Activated CD4-positive, CD25-positive, alpha-beta regulatory T cell (primary cell): ENCODE data around the gene DESI1.
"Not testable (repeated sequence)": the region's sequence is repeated elsewhere in the genome, so short reads cannot be mapped to it uniquely, and the experiment has no call there.

Experiments used
- DNase-seq, 4 experiments: peaks; one replicate each; lab custom pipeline; 2025; lab: John Stamatoyannopoulos, UW

DESI1 gene

DNA sequence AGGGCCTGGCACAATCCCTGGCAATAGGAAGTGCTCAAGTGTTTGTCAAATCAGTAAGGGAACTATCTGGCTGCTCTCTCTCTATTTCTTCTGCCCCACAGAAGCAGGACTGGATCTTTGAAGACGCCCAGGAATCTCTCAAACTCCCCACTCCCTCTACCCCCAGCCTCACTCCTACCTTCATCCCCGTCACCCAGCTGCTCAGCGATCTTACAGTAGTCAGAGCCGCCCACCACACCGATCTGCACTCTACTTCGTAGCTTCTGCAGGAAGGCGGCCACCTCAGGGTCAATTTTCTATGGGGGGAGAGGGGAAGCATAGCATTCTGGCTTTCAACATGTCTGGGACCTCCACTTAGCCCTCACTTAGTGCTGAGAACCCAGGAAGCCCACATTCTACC lies 34.9 kb downstream of the DESI1 start:
- DNase-seq, result no peak

DNA sequence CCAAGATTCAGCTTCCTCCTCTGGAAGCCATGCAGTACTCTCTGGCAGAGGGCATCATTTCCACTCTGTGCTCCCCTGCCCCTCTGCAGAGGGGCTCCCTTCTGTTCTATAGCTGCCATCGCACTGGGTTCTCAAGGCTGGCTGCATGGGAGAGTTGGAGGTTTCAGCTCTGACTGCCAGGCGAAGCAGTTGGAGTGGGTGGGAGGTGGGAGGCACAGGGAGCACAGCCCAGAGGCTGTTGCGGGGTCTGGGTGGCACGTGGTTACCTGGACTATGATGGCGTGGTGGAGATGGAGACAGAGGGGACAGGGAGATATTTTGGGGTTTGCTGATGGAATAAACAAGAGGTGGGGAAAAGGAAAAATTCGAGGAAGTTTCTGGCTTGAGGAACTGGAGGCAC lies 36.0 kb downstream of the DESI1 start:
- no peak for DNase-seq

DNA sequence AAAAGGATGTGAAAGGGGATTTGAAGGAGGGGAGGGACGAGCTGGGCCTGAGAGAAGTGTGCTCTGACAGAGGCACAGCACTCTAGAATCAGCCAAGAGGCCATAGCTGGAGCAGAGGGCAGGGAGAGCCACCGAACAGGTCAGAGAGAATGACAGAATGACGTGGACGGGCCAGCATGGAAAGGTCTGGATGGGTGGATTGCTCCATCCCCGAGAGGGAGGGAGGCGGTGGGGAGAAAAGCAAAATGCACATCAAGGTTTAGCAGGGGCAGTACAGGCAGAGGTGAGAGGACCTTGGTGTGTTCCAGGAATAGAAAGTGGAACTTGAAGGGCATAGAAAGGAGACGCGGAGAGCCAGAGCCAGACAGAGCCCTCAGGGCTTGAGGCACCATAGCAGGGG lies 38.1 kb downstream of the DESI1 start:
- DNase-seq, result no peak

DNA sequence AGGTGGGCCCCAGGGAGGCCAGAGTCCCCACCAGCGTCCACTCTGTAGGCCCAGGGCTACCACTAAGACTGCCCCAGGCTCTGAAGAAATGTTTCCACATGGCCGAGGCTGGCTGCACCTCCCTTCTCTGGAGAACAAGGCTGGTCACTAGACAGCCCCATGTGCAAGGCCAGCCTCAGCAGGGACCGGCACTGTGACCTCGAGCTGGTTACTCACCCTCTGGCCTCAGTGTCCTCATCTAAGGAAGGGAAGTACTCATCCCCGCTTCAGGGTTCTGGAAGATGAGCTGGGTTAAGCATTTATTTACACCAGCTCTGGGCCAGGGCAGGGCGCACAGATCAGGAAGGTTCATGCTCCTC lies 40.9 kb downstream of the DESI1 start:
- no peak for DNase-seq

DNA sequence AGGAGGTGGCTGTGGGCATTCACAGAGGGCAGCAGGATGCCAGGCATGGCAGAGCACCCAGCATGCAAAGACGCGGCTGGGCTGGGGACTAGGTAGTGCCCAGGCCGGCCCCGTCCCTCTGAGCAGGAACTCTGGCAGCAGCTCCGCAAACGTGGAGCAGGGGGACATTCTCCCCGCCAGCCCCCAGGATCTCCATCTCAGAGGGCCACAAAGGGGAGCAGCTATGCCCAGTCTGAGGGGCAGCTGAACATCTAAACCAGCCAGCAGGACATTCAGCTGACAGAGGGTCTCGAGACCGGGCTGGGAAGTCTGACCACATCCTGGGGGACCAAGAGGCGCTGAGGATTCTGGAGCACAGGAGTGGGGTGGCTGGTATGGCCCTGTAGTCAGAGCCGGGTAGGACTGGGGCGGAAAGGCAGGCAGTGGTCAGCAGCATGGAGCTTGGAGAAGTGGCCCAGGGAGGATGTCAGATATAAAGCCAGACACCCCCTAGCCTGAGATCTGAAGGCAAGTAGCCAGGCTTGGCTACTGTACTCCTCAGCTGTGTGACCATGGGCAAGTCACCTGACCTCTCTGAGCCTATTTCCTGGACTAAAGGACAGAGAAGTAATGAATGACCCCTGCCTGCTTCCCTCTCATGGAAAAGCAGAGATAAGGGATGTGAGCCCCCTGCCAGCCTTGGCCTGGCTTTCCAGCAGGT lies 41.4 kb downstream of the DESI1 start:
- DNase-seq, result no peak

- no peak for DNase-seq
Measured at GRCh38 chr22:41578818-41579217, 42.0 kb downstream of the DESI1 start.

DNA sequence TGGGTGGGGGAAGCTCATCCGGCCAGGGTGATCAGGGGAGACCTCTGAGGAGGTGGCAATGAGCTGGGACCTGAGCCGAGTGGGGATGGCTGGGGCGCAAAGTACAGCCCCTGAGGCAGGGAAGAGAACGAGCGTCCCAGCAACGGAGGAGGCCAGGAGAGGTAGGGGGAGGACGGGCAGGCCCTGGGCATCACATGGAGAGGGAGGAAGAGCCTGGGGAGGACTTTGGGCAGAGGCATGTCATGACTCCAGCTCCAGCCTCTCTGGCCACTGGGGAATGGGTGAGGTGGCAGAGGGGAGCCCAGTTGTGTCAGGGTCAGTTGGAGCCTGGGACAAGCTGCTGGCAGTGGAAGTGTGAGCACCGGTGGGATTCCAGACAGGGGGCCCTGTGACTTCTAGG lies 42.7 kb downstream of the DESI1 start:
- no peak for DNase-seq

- DNase-seq, result no peak
Measured at GRCh38 chr22:41576877-41577276, 44.0 kb downstream of the DESI1 start.

DNA sequence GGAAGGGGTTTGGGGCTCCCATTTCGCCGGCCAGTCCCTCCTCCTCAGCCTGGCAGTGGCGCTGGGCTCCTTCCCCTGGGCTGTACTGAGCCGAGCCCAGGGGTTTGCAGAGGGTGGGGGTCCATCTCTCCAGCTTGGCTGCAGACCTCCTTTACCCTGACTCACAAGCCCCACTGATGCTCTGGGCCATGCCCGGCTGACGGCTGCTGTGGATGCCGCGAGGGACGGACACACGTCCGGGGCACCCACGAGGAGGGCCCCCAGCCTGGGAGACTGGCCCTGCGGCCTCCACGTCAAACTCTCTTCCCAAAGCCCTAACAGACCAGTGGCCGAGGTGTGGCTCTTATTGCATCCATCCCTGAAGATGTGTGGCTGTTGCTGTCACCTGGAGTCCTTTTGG lies 45.3 kb downstream of the DESI1 start:
- no peak for DNase-seq

GRCh38 chr22:41574847-41575381 lies 45.9 kb downstream of the DESI1 start:
- no peak for DNase-seq

DNA sequence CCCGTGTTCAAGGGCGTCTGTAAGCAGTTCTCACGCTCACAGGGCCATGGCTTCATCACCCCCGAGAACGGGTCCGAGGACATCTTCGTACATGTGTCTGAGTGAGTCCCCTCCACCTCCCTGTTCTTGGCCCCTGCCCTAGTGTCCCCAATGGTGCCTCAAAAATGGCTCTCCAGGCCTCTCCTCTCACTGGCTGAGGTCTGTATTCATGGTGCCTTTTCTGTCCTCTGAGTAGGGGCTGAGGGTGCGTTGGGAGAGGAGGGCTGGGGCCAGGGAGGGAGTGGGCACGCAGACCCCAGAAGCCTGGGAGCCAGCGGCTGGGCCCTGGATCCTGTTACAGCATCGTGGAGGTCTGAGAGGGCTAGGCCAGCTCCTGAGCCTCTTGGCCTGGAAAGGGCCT lies 47.2 kb downstream of the DESI1 start:
- DNase-seq, result no peak

GRCh38 chr22:41572305-41572704 lies 48.5 kb downstream of the DESI1 start:
- not testable (repeated sequence) for DNase-seq

DNA sequence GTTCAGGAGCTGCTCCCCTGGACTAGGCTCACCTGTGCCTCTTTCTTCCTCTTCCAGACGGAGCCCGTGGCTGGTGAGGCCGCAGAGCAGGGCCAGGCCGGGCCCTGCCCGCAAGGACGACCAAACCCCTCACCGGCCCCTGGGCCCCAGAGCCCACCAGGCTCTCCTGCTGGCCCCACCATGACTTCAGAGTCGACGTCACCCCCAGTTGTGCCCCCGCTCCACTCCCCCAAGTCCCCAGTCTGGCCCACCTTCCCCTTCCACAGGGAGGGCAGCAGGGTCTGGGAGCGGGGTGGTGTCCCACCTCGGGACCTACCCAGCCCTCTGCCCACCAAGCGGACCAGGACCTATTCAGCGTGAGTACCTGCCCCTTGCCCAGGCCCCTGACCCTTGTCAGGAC lies 49.1 kb downstream of the DESI1 start:
- DNase-seq, result no peak

- no peak for DNase-seq
Measured at GRCh38 chr22:41570221-41570620, 50.6 kb downstream of the DESI1 start.

DNA sequence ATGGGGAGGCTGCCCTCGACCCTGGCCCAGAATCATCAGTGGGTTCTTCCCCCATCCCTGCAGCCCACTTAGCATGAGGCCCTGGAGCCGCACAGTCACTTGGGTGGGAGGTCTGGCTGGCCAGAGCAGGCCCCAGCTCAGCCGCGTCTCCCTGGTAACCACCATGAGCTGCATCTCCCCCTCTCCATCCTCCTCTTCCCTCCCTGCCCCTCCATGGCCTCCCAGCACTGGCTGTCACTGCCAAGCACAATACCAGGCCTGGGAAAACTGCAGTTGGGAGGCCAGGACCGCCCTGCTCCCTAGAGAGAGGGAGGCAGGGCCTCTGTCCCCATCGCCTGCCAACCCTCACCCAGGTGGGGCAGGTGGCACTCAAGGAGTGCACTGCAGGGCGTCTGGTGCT lies 52.0 kb downstream of the DESI1 start:
- no peak for DNase-seq

DNA sequence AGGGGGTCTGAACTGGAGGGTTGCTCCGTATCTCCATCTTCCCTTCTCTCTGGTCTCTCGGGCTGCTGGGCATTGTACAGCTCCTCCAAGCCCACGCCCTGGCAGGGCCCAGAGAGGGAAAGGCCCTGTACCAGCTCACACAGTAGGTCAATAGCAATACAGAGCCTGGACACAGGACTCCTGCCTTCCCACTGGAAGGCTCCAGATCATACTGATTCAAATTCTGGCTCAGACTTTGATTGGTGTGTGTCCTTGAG lies 53.4 kb downstream of the DESI1 start:
- DNase-seq, result no peak

GRCh38 chr22:41565403-41566054 lies 55.3 kb downstream of the DESI1 start:
- no peak for DNase-seq

DNA sequence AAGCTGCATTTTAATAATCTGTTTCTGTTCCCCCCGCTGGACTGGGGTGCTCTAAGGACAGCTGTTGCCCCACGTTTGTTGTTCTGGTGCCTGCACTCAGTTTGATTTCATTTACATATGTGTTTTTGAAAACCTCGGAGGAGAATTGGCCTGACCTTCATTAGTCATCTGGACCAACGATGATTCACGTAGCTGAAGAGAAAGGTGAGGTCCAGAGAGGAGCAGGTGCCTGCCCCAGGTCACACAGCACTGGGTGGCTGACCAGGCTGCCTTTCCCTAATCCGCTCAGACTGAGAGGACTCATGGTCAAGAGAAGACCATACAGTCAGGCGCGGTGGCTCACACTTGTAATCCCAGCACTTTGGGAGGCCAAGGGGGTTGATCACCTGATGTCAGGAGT lies 56.3 kb downstream of the DESI1 start:
- no peak for DNase-seq

- no peak for DNase-seq
Measured at GRCh38 chr22:41563051-41563711, 57.7 kb downstream of the DESI1 start.

- no peak for DNase-seq
Measured at GRCh38 chr22:41562461-41562860, 58.4 kb downstream of the DESI1 start.

- DNase-seq, result no peak
Measured at GRCh38 chr22:41561788-41562187, 59.1 kb downstream of the DESI1 start.

DNA sequence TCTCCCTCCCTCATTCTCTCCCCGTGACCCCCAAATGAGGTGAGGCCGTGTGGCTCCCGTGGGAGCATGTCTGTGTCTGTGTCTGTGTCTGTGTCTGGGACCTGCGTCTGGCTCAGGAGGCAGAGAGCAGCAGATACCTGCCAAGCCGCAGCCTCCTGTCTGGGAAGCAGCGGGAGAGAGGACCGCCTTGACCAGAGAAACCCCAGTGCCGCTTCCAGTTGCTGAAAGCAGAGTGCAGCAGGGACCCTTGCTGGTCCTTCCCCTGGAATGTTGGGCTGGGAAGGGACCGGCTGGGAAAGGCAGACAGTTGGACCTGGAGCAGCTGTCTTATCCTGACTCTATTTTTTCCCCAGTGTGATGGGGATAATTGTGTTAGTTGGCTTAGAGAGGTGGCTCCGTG lies 59.5 kb downstream of the DESI1 start:
- no peak for DNase-seq

DNA sequence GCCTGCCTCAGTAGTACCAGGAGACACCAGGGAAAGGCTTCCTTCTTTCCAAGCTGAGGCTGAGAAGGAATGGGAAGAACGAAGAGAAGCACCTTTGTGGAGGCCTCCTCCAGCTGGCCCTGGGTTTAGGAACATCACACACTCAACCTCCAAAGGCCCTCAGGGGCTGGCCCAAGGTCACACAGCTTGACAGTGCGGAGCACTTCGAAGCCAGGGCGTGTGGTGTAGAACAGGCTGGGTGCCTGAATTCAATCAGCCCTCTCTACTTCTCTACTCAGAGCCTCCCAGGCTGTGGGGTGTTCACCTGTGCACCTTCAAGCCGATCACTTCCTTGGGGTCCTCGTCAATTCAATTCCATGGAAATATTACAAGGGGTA lies 60.8 kb downstream of the DESI1 start:
- no peak for DNase-seq

DNA sequence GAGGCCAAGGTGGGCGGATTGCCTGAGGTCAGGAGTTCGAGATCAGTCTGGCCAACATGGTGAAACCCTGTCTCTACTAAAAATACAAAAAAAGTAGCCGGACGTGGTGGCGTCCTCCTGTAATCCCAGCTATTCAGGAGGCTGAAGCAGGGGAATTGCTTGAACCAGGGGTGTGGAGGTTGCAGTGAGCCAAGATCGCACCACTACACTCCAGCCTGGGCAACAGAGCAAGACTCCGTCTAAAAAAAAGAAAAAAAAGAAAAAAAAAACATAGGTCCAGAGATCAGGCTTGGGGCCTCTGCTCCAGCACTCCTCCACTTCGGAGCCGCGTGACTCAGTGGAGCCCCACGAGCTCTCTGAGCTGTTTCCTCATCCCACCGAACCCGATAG lies 62.6 kb downstream of the DESI1 start:
- DNase-seq, result not testable (repeated sequence)
